Bronchial epithelial cell (primary cell): Measurements from ENCODE around the gene CHRNA4. TPM values are rescaled to one million over a fixed set of nuclear protein-coding genes. Genes with fewer than 3 reads are reported as not detected.

Source experiments
- DNase-seq: peaks from one replicate; pipeline ENCODE4 v3.0.0-alpha.2; 2010; ENCODE audit warnings: low read depth
- FAIRE-seq: peaks from 2 replicates; lab custom pipeline; 2011; peaks lifted over from hg19 to GRCh38; lab: Jason Lieb, UNC
- H3K27me3 ChIP-seq: 2 replicates; pipeline ENCODE4 v1.5.1; 2011; ENCODE audit warnings: low read length; ENCODE audit not compliant: control insufficient read depth, insufficient read depth
- H3K36me3 ChIP-seq: 2 replicates; pipeline ENCODE4 v1.5.1; 2011; ENCODE audit warnings: low read length; ENCODE audit not compliant: control insufficient read depth, insufficient read depth
- H3K4me3 ChIP-seq: 2 replicates; pipeline ENCODE4 v1.5.1; 2011; ENCODE audit warnings: mild to moderate bottlenecking, low read depth, low read length, control low read depth
- total RNA-seq: library from RNA; depleted of rRNA; stranded (reverse); fragments of >200 nt; gene quantifications from 2 replicates; pipeline ENCODE4 v1.2.1, GENCODE V29; 2014
- TF ChIP-seq, protein P1 (sequence below): IDR thresholded peaks from 2 replicates; pipeline ENCODE4 v1.5.1; 2011; ENCODE audit warnings: mild to moderate bottlenecking, moderate library complexity, low read length, control low read depth, inconsistent platforms; ENCODE audit not compliant: insufficient read depth, severe bottlenecking

Gene CHRNA4
- total RNA-seq, 1 donor from 2014 or later, result not detected

- Histone ChIP-seq H3K36me3 (no peaks in the 10 kb centered on the region), H3K4me3 (no peak overlapping the region), H3K27me3 (peaks cover 9% of the 10 kb centered on the region)
- FAIRE-seq, result no peak
- DNase-seq, result no peak
- TF ChIP-seq, protein P1, sequence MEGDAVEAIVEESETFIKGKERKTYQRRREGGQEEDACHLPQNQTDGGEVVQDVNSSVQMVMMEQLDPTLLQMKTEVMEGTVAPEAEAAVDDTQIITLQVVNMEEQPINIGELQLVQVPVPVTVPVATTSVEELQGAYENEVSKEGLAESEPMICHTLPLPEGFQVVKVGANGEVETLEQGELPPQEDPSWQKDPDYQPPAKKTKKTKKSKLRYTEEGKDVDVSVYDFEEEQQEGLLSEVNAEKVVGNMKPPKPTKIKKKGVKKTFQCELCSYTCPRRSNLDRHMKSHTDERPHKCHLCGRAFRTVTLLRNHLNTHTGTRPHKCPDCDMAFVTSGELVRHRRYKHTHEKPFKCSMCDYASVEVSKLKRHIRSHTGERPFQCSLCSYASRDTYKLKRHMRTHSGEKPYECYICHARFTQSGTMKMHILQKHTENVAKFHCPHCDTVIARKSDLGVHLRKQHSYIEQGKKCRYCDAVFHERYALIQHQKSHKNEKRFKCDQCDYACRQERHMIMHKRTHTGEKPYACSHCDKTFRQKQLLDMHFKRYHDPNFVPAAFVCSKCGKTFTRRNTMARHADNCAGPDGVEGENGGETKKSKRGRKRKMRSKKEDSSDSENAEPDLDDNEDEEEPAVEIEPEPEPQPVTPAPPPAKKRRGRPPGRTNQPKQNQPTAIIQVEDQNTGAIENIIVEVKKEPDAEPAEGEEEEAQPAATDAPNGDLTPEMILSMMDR, result no peak
Measured at GRCh38 chr20:63297796-63298572, 63.2 kb downstream of the CHRNA4 start.

DNA sequence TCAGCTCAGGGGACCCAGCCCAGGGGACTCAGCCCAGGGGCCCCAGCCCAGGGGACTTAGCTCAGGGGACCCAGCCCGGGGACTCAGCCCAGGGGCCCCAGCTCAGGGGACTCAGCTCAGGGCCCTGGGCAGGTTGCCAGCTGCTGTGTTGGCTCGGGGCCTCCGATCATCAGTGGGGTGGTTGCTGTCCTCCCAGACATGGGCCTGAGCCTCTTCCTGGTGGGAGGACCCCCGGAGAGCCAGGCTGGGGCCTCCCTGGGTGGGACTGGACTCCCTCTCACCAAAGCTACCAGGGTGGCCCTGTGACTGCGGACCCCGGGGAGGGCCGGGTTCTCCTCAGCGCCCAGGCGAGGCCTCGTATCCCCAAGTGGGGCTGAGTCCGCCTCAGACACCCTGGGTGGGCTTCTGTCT, 63.8 kb downstream of the CHRNA4 start:
- FAIRE-seq (no peak), DNase-seq (no peak)
- H3K4me3 ChIP-seq, result no peak overlapping the region
- no peaks in the 10 kb centered on the region for H3K36me3 ChIP-seq
- H3K27me3 ChIP-seq, result peaks cover 9% of the 10 kb centered on the region
- TF ChIP-seq, protein P1, result no peak

DNA sequence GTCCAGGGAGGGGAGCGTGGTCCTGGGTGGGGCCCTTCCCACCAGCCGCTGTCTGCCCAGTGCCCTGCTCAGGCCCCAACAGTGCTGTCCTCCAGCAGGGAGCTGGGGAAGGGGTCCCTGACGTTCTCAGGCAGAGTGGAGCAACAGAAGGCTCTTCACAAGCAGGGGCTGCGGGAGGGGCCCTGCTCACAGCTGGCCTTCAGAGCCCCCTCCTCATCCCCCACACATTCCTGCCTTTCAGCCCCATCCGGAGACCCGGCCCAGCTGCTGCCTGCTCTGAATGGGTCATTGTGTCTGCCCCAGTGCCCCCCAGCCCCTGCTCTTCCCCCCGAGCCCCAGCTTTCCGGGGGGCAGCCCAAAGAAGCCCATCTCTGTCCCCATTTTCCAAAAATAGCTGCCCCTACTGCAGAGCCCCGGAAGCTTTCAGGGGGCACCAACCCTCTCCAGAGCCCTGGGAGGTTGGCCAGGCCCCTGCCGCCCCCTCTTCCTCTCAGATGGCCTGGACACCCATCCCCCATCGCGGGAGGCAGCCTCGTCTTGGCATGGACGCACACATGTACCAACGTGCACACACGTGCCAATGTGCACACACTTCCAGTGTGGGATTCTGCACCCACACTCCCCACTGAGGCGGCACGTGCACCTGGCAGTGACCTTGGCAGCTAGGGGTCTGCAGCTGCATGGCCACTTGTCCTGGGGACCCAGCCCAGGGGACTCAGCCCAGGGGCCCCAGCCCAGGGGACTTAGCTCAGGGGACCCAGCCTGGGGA, 64.4 kb downstream of the CHRNA4 start:
- Histone ChIP-seq H3K27me3 (peaks cover 9% of the 10 kb centered on the region), H3K4me3 (no peak overlapping the region), H3K36me3 (no peaks in the 10 kb centered on the region)
- TF ChIP-seq, protein P1, result no peak
- DNase-seq (no peak), FAIRE-seq (no peak)

- Histone ChIP-seq H3K4me3 (no peak overlapping the region), H3K27me3 (peaks cover 9% of the 10 kb centered on the region), H3K36me3 (no peaks in the 10 kb centered on the region)
- FAIRE-seq (no peak), DNase-seq (no peak)
- TF ChIP-seq, protein P1, result no peak
Measured at GRCh38 chr20:63295846-63296245, 65.3 kb downstream of the CHRNA4 start.

DNA sequence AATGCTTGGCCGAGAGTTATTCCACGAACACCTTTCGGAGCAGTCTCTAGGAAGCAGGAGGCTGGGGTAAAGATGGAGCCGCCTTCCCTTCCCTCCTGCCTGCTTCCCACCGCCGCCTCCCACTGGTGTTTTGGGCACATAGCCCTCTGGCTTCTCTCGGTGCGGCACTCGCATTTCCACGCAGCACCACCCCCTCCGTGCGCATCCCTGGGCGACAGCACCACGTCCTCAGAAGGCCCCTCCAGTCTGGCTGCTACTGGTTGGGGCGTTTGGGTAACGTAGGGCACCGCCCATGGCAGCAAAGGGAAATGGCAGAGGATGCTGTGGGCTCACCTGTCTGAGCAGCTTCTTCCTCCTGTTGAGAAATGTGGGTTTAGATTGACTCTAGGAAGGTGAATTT, 65.7 kb downstream of the CHRNA4 start:
- DNase-seq (no peak), FAIRE-seq (no peak)
- Histone ChIP-seq H3K27me3 (peaks cover 9% of the 10 kb centered on the region), H3K36me3 (no peaks in the 10 kb centered on the region), H3K4me3 (no peak overlapping the region)
- TF ChIP-seq, protein P1, result no peak
